Measurements from ENCODE around the gene DPH3. TPM values are rescaled to one million over a fixed set of nuclear protein-coding genes. Genes with fewer than 3 reads are reported as not detected.

The DPH3 gene
- total RNA-seq, 4 donors from 2014 or later: 2.8 to 21.9 (median 10.0) TPM

DNA sequence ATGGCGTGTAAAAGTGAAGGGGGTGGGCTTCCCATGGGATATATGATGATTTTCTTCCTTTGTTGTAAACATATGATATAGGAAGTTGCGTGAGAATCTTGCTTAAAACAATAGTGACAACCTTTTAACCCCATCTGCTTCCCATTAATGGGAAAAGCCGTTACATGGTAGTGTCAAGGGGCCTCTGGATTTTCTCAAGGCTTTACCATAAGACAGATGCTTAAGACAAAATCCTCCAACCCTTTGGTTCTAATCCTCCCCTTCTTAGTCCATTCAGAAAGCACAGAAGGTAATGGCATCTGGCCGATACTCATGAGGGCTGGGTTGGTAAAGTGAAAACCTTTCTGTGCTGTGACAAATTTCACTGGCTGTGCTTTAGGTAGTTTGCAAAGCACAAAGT, 25.0 kb downstream of the DPH3 start:
- DNase-seq: no peak
- no peak overlapping the region for H3K4me3 ChIP-seq
- H3K27ac ChIP-seq: peak overlapping the region in 3 of 4 donors; percentile 51 to 68 (median 61)
- no peak for TF ChIP-seq POLR2A (IDR thresholded peaks at IDR 0.05)
- TF ChIP-seq, protein P1, sequence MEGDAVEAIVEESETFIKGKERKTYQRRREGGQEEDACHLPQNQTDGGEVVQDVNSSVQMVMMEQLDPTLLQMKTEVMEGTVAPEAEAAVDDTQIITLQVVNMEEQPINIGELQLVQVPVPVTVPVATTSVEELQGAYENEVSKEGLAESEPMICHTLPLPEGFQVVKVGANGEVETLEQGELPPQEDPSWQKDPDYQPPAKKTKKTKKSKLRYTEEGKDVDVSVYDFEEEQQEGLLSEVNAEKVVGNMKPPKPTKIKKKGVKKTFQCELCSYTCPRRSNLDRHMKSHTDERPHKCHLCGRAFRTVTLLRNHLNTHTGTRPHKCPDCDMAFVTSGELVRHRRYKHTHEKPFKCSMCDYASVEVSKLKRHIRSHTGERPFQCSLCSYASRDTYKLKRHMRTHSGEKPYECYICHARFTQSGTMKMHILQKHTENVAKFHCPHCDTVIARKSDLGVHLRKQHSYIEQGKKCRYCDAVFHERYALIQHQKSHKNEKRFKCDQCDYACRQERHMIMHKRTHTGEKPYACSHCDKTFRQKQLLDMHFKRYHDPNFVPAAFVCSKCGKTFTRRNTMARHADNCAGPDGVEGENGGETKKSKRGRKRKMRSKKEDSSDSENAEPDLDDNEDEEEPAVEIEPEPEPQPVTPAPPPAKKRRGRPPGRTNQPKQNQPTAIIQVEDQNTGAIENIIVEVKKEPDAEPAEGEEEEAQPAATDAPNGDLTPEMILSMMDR (IDR thresholded peaks at IDR 0.05): no peak
- no peaks in the 10 kb centered on the region for H3K36me3 ChIP-seq
- H3K9me3 ChIP-seq: no peaks in the 10 kb centered on the region
- peaks cover 0 to 13% (median 0%) of the 10 kb centered on the region in 4 donors for H3K27me3 ChIP-seq
- H3K4me1 ChIP-seq: peaks cover 0 to 32% (median 16%) of the 10 kb centered on the region in 3 donors
- WGBS, 2 donors: 62 to 67% methylated on average over 4 of the region's 4 CpGs
- intact Hi-C loops (cut with DNase I): loop anchor here (5.0 to 10.0 kb wide), 3 partner anchors 62 to 425 kb away; no protein-coding TSS in a partner anchor

DNA sequence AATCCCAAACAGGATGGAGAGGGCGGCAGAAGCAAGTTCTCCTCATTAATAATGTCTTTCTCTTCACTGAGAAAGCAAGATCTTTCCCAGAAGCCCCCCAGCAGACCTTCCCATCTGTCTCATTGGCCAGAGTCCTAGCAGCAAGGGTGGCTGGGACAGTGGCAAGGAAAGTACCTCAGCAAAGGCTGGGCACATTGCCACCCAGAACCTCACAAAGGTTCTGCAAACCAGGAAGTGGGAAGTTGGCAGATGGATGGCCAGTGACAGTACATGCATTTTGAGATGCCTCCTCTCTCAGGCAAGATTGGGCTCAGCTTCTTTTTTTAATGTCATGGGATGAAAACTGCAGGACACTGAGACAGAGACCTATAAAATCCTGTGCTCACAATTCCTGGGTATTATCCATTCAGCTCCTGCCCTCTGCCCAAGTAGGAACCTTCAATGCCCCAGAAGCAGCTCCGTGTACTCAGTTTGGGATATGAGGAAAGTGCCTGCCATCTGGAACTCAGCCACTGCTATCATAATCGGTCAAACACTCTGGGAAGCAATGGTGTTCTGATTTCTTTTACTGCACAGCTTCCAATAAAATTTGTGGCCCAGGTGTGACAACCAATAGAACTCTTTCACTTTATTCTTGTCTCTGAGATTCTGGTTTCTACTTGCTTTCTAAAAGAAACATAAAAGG, 25.5 kb downstream of the DPH3 start:
- 53 to 57% methylated on average over 3 of the region's 3 CpGs for WGBS, 2 donors
- Histone ChIP-seq H3K4me1 (peaks cover 0 to 32% (median 16%) of the 10 kb centered on the region in 3 donors), H3K27me3 (peaks cover 0 to 19% (median 0%) of the 10 kb centered on the region in 4 donors), H3K4me3 (no peak overlapping the region), H3K9me3 (no peaks in the 10 kb centered on the region), H3K36me3 (no peaks in the 10 kb centered on the region), H3K27ac (peak overlapping the region in 3 of 4 donors; percentile 51 to 68 (median 61))
- intact Hi-C loops (cut with DNase I): no loop called here
- TF ChIP-seq POLR2A (IDR thresholded peaks at IDR 0.05): no peak
- TF ChIP-seq, protein P1 (IDR thresholded peaks at IDR 0.05): no peak
- no peak for DNase-seq

DNA sequence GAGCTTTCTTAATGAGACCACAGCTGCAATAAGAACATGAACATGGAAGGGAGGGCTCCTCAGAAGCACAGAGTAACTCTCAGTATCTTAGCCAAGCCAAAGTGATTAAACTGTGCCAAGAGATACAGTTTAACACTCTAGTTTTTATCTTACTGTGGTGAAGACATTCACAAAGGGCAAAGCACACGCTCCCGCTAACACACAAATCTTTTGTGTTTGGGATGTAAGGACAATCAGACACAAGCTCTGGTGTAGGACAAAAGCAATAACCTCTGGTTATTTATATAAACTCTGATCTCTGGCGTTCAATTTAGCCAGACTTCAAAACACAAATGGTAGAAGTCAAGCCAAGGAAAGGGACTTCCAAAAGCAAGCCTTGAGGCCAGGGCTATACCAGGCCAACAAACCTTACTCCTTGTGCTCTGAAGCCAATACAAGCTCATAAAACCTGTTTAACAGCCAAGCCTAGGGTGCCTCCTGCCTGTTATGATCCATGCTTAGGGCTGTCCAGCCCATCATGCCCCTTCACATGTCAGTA, 27.8 kb downstream of the DPH3 start:
- H3K36me3 ChIP-seq: no peaks in the 10 kb centered on the region
- H3K4me3 ChIP-seq: no peak overlapping the region
- no peak for TF ChIP-seq POLR2A (IDR thresholded peaks at IDR 0.05)
- TF ChIP-seq, protein P1 (IDR thresholded peaks at IDR 0.05): no peak
- peaks cover 0 to 32% (median 16%) of the 10 kb centered on the region in 3 donors for H3K4me1 ChIP-seq
- no peak for DNase-seq
- 67 to 68% methylated on average over 3 of the region's 3 CpGs for WGBS, 2 donors
- H3K27me3 ChIP-seq: peaks cover 0 to 19% (median 0%) of the 10 kb centered on the region in 4 donors
- intact Hi-C loops (cut with DNase I): no loop called here
- no peak overlapping the region for H3K27ac ChIP-seq
- H3K9me3 ChIP-seq: no peaks in the 10 kb centered on the region

DNA sequence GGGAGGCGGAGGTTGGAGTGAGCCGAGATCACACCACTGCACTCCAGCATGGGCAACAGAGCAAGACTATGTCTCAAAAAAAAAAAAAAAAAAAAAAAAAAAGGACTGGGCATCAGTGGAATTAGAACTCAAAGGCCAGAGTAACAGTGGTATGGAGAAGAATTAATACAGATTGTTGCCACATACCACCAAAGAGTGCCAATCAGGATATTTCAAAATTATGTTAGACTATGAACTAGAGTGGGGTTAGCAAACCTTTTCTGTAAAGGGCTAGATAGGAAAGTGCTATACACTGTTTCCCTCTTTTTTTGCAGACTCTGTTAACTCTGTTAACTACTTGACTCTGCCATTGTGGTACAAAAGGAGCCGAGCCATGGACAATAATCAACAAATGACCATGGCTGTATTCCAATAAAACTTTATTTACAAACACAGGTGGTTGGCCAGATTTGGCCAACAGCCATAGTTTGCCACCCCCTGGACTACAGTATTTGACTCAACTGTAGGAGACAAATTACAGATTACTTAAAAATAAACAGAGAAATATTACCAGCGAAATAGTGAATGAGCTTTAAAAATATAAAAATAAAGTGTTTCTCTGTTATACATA, 28.6 kb downstream of the DPH3 start:
- Histone ChIP-seq H3K27me3 (peaks cover 0 to 19% (median 0%) of the 10 kb centered on the region in 4 donors), H3K27ac (peak overlapping the region in 1 of 4 donors; percentile 21), H3K9me3 (no peaks in the 10 kb centered on the region), H3K4me3 (no peak overlapping the region), H3K4me1 (peaks cover 0 to 32% (median 16%) of the 10 kb centered on the region in 3 donors), H3K36me3 (no peaks in the 10 kb centered on the region)
- TF ChIP-seq, protein P1 (IDR thresholded peaks at IDR 0.05): no peak
- no peak for TF ChIP-seq POLR2A (IDR thresholded peaks at IDR 0.05)
- no peak for DNase-seq
- WGBS, 2 donors: 74 to 86% methylated on average over 2 to 4 of the region's 4 CpGs
- intact Hi-C loops (cut with DNase I): no loop called here

DNA sequence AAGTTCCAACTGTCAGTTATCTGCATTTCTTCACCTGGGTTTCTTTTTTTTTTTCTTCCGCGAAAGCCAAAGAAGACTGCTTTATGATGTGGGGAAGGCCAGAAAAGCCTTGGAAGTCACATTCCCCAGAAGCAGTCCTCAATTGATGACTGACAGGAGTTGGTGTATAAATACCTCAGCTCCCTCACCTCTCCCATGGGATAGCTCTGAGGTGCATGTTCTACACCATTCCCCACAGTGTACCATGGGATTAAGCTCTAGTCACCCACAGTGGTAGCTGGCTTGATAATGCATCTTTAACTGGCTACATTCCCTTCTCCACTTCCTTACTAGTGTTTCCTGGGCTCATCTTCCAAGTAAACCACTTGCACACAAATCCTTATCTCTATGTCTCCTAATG, 30.5 kb downstream of the DPH3 start:
- WGBS, 2 donors: 87 to 100% methylated on average over 2 of the region's 2 CpGs
- Histone ChIP-seq H3K27ac (no peak overlapping the region), H3K4me1 (peaks cover 0 to 14% (median 4%) of the 10 kb centered on the region in 3 donors), H3K4me3 (no peak overlapping the region), H3K9me3 (no peaks in the 10 kb centered on the region), H3K36me3 (no peaks in the 10 kb centered on the region), H3K27me3 (peaks cover 0 to 19% (median 0%) of the 10 kb centered on the region in 4 donors)
- TF ChIP-seq POLR2A (IDR thresholded peaks at IDR 0.05): no peak
- TF ChIP-seq, protein P1 (IDR thresholded peaks at IDR 0.05): no peak
- intact Hi-C loops (cut with DNase I): no loop called here
- no peak for DNase-seq
